GM12878 (cell line): ENCODE data around the gene CREBZF.

ENCODE experiments used
- BRCA1 ChIP-seq: IDR thresholded peaks from 2 replicates; pipeline ENCODE4 v1.6.1; 2011; ENCODE audit warnings: low read depth, low read length, improper control_type of control experiment
- CEBPB ChIP-seq, 2 experiments: fragments of 150-350 bp in 1 of 2; IDR thresholded peaks; 2 replicates each; pipeline ENCODE4 v1.6.1; 2012 to 2014; ENCODE audit warnings: low read depth in 2 of 2, low read length in 2 of 2, borderline replicate concordance in 1 of 2, inconsistent platforms in 1 of 2
- FOXK2 ChIP-seq: fragments of 450-650 bp; IDR thresholded peaks from 2 replicates; pipeline ENCODE4 v1.6.1; 2017; ENCODE audit warnings: mild to moderate bottlenecking, moderate library complexity
- NFIC ChIP-seq: IDR thresholded peaks from 2 replicates; pipeline ENCODE4 v1.6.1; 2012; ENCODE audit warnings: low read depth, mild to moderate bottlenecking, inconsistent platforms, low read length, moderate library complexity
- RAD21 ChIP-seq: IDR thresholded peaks from 2 replicates; pipeline ENCODE4 v1.6.1; 2011; ENCODE audit warnings: mild to moderate bottlenecking, low read depth, low read length, moderate library complexity; ENCODE audit not compliant: insufficient read depth
- RELA ChIP-seq: fragments of 450-650 bp; IDR thresholded peaks from 2 replicates; pipeline ENCODE4 v1.8.0; 2014; ENCODE audit warnings: borderline replicate concordance; ENCODE audit not compliant: partially characterized antibody
- TF ChIP-seq, protein P1 (sequence below), 3 experiments: IDR thresholded peaks in 2 of 3; conservative IDR thresholded peaks in 1 of 3; 2 replicates each; pipeline ENCODE4 v1.5.1; 2011; ENCODE audit warnings: low read depth in 3 of 3, low read length in 3 of 3, mild to moderate bottlenecking in 3 of 3, control low read depth in 2 of 3, moderate library complexity in 2 of 3, inconsistent platforms in 1 of 3, mixed read lengths in 1 of 3; ENCODE audit not compliant: control insufficient read depth in 2 of 3, insufficient read depth in 1 of 3; ENCODE audit errors: extremely low read depth in 1 of 3
- TF ChIP-seq, protein P2 (sequence below): IDR thresholded peaks from 2 replicates; pipeline ENCODE4 v1.6.1; 2012; ENCODE audit warnings: low read depth, low read length, improper control_type of control experiment
- TF ChIP-seq, protein P3 (sequence below): fragments of 450-650 bp; conservative IDR thresholded peaks from 2 replicates; pipeline ENCODE4 v1.6.1; 2017; ENCODE audit warnings: mild to moderate bottlenecking, moderate library complexity
- TF ChIP-seq, protein P4 (sequence below): fragments of 450-650 bp; formaldehyde crosslinking; IDR thresholded peaks from 2 replicates; pipeline ENCODE4 v1.5.0; 2022; ENCODE audit warnings: mild to moderate bottlenecking, missing genetic modification characterization

DNA sequence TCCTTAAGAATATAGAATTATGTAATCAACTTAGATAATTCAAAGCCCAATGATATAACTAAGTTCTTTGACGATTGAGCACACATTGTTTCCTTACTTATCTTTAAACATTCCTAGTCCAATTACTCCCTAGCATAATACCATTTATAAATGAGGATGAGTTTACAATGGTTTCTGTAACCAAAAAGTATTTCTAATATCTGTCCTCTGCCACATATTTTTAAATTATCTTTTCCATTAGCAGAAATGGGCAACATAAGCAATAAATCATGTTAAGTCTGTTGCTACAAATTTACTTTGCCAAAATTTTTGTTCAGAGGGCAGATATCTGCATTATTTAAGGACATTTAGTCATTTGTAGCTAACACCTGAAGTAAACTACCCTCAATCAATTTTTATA, 6.7 kb downstream of the CREBZF start:
- TF ChIP-seq, protein P1, sequence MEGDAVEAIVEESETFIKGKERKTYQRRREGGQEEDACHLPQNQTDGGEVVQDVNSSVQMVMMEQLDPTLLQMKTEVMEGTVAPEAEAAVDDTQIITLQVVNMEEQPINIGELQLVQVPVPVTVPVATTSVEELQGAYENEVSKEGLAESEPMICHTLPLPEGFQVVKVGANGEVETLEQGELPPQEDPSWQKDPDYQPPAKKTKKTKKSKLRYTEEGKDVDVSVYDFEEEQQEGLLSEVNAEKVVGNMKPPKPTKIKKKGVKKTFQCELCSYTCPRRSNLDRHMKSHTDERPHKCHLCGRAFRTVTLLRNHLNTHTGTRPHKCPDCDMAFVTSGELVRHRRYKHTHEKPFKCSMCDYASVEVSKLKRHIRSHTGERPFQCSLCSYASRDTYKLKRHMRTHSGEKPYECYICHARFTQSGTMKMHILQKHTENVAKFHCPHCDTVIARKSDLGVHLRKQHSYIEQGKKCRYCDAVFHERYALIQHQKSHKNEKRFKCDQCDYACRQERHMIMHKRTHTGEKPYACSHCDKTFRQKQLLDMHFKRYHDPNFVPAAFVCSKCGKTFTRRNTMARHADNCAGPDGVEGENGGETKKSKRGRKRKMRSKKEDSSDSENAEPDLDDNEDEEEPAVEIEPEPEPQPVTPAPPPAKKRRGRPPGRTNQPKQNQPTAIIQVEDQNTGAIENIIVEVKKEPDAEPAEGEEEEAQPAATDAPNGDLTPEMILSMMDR (IDR thresholded peaks at IDR 0.05 in 2 of 3, conservative IDR thresholded peaks at IDR 0.05 in 1 of 3; ENCODE audit: control insufficient read depth in 2 of 3, extremely low read depth in 1 of 3, insufficient read depth in 1 of 3, low read depth in 3 of 3, low read length in 3 of 3), result no peak
- TF ChIP-seq NFIC (no peak), FOXK2 (no peak), RAD21 (no peak), BRCA1 (no peak), CEBPB (IDR thresholded peaks at IDR 0.05; ENCODE audit: borderline replicate concordance in 1 of 2, low read depth in 2 of 2, low read length in 2 of 2) (no peak), RELA (no peak)
- TF ChIP-seq, protein P2, sequence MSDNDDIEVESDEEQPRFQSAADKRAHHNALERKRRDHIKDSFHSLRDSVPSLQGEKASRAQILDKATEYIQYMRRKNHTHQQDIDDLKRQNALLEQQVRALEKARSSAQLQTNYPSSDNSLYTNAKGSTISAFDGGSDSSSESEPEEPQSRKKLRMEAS, result no peak
- TF ChIP-seq, protein P3, sequence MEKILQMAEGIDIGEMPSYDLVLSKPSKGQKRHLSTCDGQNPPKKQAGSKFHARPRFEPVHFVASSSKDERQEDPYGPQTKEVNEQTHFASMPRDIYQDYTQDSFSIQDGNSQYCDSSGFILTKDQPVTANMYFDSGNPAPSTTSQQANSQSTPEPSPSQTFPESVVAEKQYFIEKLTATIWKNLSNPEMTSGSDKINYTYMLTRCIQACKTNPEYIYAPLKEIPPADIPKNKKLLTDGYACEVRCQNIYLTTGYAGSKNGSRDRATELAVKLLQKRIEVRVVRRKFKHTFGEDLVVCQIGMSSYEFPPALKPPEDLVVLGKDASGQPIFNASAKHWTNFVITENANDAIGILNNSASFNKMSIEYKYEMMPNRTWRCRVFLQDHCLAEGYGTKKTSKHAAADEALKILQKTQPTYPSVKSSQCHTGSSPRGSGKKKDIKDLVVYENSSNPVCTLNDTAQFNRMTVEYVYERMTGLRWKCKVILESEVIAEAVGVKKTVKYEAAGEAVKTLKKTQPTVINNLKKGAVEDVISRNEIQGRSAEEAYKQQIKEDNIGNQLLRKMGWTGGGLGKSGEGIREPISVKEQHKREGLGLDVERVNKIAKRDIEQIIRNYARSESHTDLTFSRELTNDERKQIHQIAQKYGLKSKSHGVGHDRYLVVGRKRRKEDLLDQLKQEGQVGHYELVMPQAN, result no peak
- TF ChIP-seq, protein P4, sequence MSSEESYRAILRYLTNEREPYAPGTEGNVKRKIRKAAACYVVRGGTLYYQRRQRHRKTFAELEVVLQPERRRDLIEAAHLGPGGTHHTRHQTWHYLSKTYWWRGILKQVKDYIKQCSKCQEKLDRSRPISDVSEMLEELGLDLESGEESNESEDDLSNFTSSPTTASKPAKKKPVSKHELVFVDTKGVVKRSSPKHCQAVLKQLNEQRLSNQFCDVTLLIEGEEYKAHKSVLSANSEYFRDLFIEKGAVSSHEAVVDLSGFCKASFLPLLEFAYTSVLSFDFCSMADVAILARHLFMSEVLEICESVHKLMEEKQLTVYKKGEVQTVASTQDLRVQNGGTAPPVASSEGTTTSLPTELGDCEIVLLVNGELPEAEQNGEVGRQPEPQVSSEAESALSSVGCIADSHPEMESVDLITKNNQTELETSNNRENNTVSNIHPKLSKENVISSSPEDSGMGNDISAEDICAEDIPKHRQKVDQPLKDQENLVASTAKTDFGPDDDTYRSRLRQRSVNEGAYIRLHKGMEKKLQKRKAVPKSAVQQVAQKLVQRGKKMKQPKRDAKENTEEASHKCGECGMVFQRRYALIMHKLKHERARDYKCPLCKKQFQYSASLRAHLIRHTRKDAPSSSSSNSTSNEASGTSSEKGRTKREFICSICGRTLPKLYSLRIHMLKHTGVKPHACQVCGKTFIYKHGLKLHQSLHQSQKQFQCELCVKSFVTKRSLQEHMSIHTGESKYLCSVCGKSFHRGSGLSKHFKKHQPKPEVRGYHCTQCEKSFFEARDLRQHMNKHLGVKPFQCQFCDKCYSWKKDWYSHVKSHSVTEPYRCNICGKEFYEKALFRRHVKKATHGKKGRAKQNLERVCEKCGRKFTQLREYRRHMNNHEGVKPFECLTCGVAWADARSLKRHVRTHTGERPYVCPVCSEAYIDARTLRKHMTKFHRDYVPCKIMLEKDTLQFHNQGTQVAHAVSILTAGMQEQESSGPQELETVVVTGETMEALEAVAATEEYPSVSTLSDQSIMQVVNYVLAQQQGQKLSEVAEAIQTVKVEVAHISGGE (CRISPR knock-in tag), result no peak
